GM19023 (cell line): Measurements from ENCODE around the gene TMEM120B.
A peak's percentile ranks its signal among the peaks of the same experiment; 100 is the strongest.

Experiments
- ATAC-seq: cut with Tn5 transposase; IDR thresholded peaks from one replicate; pipeline ENCODE4 v1.9.1; 2021; ENCODE audit warnings: mild to moderate bottlenecking, moderate library complexity; ENCODE audit not compliant: unreplicated experiment

TMEM120B gene

DNA sequence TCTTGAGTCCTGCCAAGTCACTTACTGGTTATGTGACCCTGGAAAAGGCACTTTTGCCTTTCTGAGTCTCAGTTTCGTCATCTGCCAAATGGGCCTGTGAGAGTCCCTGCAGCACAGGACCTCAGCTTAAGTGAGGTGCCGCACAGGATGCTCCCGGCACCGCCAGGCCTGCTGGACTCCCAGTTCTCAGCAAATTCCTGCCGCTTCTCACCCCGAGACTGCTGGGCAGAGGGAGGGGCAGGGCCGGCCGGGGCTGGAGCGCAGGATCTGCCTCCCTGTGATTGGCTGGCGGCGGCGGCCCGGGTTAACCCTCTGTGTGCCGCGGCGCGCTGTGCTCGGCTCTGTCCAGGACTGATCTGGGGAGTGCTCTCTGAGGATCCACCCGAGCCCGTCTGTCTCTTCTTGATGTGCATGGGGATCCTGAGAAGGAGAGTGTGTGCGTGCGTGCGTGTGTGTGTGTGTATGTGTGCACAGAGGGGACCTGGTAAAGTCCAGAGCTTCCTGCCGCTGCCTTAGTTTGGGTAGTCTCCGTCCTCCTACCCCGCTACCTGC is 99.8 kb downstream of the TMEM120B start:
- ATAC-seq: peak; percentile 21

DNA sequence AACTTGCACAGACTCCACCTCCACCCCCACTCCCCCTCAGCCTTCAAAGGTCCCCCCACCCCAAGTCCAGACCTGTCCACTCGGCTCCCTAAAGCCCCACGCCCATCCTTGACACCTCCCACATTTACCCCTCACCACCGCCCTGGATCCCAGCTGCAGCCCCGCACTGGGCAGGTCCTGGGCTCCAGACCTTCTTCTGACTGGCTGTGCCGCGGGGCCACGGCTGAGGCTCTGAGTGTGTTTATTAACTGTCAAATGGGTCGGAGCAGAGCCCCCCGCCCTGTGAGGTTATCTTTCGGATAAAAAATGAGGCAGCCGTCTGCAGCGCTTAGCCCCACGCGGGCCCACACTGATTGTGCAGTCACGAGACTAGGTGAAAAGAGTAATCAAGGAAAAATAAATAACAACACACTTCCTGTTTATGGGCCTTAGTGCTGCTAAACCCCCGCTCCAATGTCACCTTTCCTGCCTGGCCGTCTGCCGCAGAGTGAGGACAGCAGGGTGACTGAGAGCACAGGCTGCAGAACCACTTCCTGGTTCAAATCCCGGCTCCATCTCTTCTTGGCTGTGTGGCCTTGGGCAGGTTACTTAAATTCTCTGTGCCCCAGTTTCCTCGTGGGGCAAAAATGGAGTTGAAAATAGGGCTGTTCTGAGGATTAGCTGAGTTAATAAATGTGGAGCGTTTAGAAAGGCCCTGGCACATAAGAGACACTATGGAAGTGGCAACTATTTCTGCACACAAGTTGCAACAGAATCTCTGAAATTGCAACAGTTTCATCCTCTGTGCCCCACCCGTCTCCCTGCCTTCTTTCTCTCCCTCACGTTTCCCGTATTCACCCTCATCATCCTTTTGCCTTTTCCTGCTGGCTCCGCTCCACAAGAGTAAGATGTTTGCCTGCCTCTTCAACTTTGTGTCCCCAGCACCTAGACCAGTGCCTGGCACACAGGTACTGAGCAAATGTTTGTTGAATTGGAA is 100.7 kb downstream of the TMEM120B start:
- ATAC-seq: no peak

DNA sequence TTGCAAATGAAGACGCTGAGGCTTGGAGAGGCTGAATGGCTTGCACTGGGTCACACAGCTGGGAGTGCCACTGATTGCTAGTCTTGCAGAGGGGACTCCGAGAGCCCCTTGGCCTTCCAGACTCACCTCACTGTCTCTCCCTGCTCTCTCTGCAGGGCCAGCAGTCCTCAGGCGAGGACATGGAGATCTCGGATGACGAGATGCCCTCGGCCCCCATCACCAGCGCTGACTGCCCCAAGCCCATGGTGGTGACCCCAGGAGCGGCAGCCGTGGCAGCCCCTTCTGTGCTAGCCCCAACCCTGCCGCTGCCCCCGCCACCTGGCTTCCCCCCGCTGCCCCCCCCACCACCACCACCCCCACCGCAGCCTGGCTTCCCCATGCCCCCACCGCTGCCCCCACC is 101.4 kb downstream of the TMEM120B start:
- ATAC-seq: no peak

DNA sequence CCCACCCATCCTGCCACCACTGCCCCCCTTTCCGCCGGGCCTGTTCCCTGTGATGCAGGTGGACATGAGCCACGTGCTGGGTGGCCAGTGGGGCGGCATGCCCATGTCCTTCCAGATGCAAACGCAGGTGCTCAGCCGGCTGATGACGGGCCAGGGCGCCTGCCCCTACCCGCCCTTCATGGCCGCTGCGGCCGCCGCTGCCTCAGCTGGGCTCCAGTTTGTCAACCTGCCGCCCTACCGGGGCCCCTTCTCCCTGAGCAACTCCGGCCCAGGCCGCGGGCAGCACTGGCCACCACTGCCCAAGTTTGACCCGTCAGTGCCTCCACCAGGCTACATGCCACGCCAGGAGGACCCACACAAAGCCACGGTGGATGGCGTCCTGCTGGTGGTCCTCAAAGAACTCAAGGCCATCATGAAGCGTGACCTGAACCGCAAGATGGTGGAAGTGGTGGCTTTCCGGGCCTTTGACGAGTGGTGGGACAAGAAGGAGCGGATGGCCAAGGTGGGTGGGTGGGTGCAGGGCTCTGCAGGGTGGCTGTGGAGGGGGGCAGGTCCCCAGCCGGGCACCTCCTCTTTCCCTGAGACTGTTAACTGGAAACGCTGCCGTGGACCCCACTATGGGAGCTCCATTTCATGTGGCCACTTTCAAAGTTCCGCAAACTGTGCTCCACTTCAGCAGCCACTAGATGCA is 102.0 kb downstream of the TMEM120B start:
- ATAC-seq: no peak

DNA sequence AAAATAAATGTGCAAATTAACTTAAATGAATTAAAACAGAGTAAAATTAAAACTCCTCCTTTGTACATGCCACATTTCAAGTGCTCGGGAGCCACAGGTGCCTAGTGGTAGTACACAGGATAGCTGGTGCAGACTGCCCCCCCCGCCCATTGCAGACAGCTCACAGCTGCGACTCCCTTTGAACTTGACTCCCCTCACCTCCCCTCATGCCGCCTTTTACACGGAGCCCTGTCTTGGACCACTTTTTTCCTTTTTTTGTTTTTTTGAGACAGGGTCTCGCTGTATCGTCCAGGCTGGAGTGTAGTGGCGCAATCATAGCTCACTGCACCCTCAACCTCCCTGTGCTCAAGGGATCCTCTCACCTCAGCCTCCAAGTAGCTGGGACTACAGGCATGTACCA is 102.7 kb downstream of the TMEM120B start:
- ATAC-seq: no peak

DNA sequence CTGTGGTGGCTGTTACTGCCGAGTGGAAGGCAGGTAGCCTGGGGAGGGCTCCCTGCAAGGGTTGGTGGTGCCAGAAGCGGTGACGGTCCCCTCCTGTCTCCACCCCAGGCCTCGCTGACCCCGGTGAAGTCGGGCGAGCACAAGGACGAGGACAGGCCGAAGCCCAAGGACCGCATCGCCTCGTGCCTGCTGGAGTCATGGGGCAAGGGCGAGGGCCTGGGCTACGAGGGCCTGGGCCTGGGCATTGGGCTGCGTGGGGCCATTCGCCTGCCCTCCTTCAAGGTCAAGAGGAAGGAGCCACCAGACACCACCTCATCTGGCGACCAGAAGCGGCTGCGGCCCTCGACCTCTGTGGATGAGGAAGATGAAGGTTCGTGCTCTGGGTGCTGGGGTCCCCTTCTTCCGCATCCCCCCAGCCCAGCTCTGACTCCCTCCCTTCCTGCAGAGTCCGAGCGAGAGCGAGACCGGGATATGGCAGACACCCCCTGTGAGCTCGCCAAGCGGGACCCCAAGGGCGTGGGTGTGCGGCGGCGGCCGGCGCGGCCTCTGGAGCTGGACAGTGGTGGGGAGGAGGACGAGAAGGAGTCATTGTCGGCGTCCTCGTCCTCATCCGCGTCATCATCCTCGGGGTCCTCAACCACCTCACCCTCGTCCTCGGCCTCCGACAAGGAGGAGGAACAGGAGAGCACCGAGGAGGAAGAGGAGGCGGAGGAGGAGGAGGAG is 104.5 kb downstream of the TMEM120B start:
- ATAC-seq: no peak

DNA sequence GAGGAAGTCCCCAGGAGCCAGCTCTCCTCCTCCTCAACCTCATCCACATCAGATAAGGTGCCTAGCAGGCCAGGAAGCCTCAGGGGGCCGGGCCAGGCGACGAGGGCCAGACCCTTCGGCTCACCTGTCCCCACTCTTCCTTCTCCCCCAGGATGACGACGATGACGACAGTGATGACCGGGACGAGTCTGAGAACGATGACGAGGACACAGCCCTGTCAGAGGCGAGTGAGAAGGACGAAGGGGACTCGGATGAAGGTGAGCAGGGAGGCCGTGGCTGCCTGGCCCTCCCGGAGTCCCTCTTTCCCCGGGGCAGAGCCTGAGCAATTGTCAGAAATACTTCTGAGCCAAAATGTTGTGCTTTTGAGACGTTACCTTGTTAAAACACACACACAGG is 105.1 kb downstream of the TMEM120B start:
- ATAC-seq: no peak

DNA sequence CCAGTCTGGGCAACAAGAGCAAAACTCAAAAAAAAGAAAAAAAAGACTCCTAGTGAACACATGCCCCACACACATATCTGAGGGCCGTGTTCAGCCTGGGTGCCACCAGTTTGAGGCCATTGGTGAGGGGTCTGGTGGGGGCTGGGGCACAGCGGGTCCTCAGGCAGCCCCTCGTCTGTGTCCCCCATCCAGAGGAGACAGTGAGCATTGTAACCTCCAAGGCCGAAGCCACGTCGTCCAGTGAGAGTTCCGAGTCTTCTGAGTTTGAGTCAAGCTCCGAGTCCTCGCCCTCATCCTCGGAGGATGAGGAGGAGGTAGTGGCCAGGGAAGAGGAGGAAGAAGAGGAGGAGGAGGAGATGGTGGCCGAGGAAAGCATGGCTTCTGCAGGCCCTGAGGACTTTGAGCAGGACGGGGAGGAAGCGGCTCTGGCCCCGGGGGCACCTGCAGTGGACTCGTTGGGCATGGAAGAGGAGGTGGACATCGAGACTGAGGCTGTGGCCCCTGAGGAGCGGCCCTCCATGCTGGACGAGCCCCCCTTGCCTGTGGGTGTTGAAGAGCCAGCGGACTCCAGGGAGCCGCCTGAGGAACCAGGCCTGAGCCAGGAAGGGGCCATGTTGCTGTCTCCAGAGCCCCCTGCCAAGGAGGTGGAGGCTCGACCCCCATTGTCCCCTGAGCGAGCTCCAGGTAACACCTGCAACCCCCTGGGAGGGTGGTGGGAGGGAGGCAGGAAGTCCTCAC is 106.8 kb downstream of the TMEM120B start:
- ATAC-seq: no peak

DNA sequence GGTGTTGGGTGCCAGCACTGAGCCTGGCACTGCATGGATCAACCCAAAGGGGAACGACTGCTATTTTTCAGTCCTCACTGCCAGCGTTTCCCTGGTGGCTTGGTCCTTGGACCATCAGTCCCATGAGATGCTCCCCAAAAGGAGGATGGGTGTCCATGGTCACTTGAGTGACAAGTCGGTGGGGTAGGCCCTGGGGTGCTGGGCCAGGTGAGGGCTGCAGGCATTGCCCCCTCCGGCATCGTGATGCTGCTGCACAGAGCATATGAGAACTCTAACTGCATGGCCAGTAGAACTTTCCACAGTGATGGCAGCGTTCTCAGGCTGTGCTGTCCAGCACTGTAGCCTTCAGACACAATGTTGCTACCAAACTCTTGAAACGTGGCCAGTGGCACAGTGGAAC is 107.5 kb downstream of the TMEM120B start:
- no peak for ATAC-seq

DNA sequence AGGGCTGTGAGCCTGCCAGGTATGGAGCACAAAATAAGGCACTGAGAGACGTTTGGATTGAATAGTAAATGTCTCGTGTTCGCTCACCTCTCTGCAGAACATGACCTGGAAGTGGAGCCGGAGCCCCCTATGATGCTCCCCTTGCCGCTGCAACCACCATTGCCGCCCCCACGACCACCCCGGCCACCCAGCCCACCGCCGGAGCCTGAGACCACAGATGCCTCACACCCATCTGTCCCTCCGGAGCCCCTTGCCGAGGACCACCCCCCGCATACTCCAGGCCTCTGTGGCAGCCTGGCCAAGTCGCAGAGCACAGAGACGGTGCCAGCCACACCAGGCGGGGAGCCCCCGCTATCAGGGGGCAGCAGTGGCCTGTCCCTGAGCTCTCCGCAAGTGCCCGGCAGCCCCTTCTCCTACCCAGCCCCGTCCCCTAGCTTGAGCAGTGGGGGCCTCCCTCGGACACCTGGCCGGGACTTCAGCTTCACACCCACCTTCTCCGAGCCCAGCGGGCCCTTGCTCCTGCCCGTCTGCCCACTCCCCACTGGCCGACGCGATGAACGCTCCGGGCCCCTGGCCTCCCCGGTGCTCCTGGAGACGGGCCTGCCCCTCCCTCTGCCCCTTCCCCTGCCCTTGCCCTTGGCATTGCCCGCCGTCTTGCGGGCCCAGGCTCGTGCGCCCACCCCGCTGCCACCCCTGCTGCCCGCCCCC is 110.0 kb downstream of the TMEM120B start:
- ATAC-seq: no peak

DNA sequence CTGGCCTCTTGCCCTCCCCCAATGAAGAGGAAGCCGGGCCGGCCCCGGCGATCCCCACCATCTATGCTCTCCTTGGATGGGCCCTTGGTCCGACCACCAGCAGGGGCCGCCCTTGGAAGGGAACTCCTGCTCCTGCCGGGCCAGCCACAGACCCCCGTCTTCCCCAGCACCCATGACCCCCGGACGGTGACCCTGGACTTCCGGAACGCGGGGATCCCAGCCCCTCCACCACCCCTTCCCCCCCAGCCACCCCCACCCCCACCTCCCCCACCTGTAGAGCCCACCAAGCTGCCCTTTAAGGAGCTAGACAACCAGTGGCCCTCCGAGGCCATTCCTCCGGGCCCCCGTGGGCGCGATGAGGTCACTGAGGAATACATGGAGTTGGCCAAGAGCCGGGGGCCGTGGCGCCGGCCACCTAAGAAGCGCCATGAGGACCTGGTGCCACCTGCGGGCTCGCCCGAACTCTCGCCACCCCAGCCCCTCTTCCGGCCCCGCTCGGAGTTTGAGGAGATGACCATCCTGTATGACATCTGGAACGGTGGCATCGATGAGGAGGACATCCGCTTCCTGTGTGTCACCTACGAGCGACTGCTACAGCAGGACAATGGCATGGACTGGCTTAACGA is 110.7 kb downstream of the TMEM120B start:
- no peak for ATAC-seq

DNA sequence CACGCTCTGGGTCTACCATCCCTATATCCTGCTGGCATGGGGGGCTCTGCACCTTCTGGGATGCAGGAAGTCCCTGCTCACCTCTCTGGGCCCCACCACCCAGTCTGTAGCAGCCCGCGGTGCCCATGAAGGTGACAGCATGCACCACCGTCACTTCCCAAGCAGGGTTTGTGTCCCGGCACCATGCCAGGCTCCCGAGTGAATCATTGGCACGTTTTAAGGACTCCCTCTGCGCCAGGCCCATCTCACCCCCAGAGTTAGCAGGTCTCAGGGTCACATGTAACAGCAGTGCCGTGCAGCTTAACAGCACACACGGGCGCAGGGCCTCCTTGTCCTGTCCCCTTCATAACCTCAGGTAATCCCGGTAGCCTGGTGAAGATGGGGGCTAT is 111.2 kb downstream of the TMEM120B start:
- ATAC-seq: no peak

DNA sequence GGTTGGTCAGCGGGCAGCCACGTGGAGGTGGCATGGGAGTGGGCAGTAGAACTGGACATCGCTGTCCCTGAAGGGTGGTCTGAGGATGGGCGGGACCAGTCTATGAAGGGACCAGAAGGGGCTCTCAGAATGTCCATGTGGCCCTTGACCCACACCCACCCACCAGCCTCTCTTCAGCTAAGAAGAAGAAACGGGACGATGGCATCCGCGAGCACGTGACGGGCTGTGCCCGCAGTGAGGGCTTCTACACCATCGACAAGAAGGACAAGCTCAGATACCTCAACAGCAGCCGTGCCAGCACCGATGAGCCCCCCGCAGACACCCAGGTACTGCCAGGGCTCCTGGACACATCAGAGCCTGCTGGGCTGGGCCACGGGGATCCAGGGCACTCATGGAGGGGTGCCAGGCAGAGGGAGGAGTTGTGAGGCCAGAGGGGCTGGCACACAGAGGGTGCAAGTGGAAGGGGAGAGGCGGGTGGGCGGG is 112.5 kb downstream of the TMEM120B start:
- ATAC-seq: no peak

DNA sequence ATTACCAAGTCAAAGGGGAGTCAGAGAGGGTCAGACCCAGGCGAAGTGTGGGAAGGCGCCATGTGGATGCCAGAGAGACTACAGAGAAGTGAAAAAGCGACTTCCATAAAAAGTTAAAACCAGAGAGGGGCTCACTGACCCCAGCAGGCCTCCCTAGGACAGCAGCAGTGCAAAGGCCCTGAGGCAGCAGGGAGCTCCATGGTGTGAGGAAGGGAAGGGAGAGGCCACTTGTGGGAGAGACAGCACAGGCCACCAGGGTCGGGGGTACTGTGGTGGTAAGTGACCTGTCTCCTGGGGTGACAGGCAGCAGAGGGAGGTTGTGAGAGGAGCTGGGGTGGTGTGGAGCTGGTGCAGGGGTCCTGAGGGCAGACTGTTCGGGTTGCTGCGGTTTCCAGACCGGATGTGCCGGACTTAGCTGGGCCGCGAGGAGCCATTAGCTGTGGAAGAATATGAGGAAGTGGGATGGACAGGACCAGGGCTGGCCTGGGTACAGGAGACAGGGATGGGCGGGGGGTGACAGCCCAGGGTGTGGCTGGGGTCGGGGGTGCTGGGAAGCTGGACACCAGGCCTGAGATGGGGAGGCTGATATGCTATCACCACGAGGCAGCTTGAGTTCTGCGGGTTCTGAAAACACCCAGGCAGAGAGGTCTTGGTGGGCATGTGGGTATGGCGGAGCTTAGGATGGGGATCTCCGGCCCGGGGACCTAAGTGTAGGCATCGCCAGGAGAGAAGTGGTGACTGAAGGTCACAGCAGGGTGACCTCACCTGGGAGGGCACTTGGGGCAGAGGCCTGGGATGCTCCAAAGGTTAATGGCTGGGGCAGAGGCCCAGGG is 114.0 kb downstream of the TMEM120B start:
- no peak for ATAC-seq

DNA sequence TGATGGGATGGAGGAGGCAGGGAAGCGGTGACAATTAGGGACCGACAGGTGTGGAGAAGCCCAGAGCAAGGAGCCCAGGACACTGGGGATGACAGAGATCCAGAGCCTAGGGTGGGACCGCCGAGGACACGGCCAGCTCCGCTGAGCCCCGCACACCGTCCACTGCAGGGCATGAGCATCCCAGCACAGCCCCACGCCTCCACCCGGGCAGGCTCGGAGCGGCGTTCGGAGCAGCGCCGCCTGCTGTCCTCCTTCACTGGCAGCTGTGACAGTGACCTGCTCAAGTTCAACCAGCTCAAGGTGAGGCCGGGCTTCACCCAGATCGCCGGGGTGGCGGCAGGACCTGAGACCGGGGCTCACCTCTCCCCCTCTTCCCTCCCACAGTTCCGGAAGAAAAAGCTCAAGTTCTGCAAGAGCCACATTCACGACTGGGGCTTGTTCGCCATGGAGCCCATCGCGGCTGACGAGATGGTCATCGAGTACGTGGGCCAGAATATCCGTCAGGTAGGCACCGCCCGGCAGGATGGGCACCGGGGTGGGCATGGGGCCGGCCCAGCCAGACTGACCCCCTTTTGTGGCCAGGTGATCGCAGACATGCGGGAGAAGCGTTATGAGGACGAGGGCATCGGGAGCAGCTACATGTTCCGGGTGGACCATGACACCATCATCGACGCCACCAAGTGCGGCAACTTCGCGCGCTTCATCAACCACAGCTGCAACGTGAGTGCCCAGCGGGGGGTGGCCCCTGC is 115.0 kb downstream of the TMEM120B start:
- ATAC-seq: no peak

DNA sequence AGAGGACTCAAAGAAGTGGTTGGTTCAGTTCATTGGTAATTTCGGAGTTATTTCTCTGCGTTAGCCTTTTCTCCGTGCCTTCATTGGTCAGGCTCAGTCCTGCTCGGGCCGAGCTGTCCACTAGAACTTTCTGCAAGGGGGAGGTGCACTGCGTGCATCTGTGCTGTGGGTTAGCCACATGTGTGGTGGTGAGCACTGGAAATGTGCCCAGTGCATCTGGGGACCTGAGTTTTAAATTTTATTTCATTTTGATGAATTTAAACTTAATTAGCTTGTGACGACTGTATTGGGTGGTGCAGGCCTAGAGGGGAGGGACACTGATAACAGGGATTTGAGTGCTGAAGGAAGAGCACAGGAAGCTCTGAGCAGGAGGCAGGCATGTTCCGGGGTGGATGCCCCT is 115.8 kb downstream of the TMEM120B start:
- no peak for ATAC-seq

DNA sequence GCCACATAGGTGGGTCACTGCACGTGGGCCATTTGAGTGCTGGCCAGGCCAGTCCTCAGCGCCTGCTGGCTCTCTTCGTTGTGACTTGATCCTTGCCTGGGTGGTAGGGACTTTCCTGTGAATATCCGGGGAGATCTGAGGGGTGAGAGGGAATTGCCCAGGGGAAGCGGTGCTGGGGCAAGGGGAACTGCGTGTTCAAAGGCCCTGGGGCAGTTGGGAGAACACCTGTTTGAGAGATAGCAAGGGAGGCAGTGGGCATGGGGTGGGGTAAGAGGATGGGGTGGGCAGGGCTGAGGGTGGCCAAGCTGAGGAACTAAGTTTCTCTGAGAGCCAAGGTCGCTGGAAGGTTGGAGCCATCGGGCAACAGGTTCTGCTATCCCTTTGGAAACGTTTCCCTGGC is 116.3 kb downstream of the TMEM120B start:
- ATAC-seq: no peak
